NCI-H1436 treated with DMSO at 0.1 percent for 48 hours (cell line): ENCODE results near the gene ZNF865.

Experiments used
- DNase-seq: peaks from one replicate; lab custom pipeline; 2025; lab: John Stamatoyannopoulos, UW

Gene ZNF865

GRCh38 chr19:55586976-55587668, 18.3 kb upstream of the ZNF865 start:
- peak; percentile 98 for DNase-seq

GRCh38 chr19:55588738-55589137, 16.7 kb upstream of the ZNF865 start:
- DNase-seq = no peak

GRCh38 chr19:55590109-55590508, 15.3 kb upstream of the ZNF865 start:
- DNase-seq = no peak

GRCh38 chr19:55590617-55591016, 14.8 kb upstream of the ZNF865 start:
- peak; percentile 29 for DNase-seq

GRCh38 chr19:55591555-55591954, 13.9 kb upstream of the ZNF865 start:
- no peak for DNase-seq

GRCh38 chr19:55592391-55593090, 12.9 kb upstream of the ZNF865 start:
- DNase-seq = no peak

- DNase-seq = no peak
Measured at GRCh38 chr19:55593096-55593772, 12.2 kb upstream of the ZNF865 start.

GRCh38 chr19:55594996-55595545, 10.4 kb upstream of the ZNF865 start:
- no peak for DNase-seq

GRCh38 chr19:55596304-55596703, 9.1 kb upstream of the ZNF865 start:
- DNase-seq = no peak

GRCh38 chr19:55597501-55597921, 7.9 kb upstream of the ZNF865 start:
- DNase-seq = no peak

- no peak for DNase-seq
Measured at GRCh38 chr19:55598034-55598433, 7.4 kb upstream of the ZNF865 start.

GRCh38 chr19:55598719-55599467, 6.6 kb upstream of the ZNF865 start:
- peak; percentile 94 for DNase-seq

- DNase-seq = peak; percentile 96
Measured at GRCh38 chr19:55599468-55599841, 6.0 kb upstream of the ZNF865 start, which contains the start of gene FIZ1. Gene FIZ1 (minus strand): TSS chr19:55599517. CDS start chr19:55597865, 1,652 bp downstream.

- peak; percentile 95 for DNase-seq
Measured at GRCh38 chr19:55599842-55600661, 5.4 kb upstream of the ZNF865 start, which contains the start of gene ZNF524. Gene ZNF524 (plus strand): TSS chr19:55600288. CDS start chr19:55602113, 1,825 bp downstream.

GRCh38 chr19:55600662-55601028, 4.8 kb upstream of the ZNF865 start:
- no peak for DNase-seq

- no peak for DNase-seq
Measured at GRCh38 chr19:55601084-55601483, 4.4 kb upstream of the ZNF865 start.

GRCh38 chr19:55602104-55603001, 3.1 kb upstream of the ZNF865 start:
- DNase-seq = no peak

GRCh38 chr19:55603115-55603514, 2.3 kb upstream of the ZNF865 start:
- DNase-seq = no peak

- DNase-seq = no peak
Measured at GRCh38 chr19:55603581-55604292, 1.7 kb upstream of the ZNF865 start.
